ENCODE measurements around the gene MFSD12.

DNA sequence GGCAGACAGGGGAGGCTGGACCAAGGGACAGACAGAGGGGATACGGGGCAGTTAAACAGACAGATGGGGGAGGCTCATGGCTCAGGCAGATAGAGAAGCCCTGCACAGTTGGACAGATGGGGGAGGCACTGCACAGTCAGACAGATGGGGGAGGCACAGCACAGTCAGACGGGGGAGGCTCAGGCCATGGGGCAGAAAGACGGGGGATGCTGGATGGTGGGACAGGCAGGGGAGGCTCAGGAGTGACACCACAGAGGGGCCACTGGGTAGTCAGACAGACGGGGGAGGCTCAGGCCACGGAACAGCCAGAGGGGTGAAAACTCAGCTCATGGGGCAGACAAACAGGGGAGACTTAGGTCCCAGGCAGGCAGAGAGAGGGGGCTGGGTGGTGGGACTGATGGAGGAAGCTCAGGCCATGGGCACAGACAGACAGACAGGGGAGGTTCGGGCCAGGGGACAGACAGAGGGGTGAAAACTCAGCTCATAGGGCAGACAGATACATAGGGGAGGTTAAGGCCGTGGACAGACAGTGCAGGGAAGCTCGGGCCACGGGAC is 886 bp downstream of the MFSD12 start:
- TF ChIP-seq, protein P1, sequence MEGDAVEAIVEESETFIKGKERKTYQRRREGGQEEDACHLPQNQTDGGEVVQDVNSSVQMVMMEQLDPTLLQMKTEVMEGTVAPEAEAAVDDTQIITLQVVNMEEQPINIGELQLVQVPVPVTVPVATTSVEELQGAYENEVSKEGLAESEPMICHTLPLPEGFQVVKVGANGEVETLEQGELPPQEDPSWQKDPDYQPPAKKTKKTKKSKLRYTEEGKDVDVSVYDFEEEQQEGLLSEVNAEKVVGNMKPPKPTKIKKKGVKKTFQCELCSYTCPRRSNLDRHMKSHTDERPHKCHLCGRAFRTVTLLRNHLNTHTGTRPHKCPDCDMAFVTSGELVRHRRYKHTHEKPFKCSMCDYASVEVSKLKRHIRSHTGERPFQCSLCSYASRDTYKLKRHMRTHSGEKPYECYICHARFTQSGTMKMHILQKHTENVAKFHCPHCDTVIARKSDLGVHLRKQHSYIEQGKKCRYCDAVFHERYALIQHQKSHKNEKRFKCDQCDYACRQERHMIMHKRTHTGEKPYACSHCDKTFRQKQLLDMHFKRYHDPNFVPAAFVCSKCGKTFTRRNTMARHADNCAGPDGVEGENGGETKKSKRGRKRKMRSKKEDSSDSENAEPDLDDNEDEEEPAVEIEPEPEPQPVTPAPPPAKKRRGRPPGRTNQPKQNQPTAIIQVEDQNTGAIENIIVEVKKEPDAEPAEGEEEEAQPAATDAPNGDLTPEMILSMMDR (conservative IDR thresholded peaks at IDR 0.05; ENCODE audit: low read depth, low read length), result no peak
- no peak for TF ChIP-seq EZH2phosphoT487 (IDR thresholded peaks at IDR 0.05; ENCODE audit: borderline replicate concordance, low read length)

Data from PC-3 (cell line).